Esophagus squamous epithelium (tissue), 4 donors: ENCODE data around the gene PLEKHJ1.

Source experiments
- CTCF ChIP-seq, 6 experiments: fragments of 450-650 bp in 4 of 6; fragments of 200-600 bp in 2 of 6; sonication (generic) in 2 of 6; IDR thresholded peaks; one replicate each; pipeline ENCODE4 v1.5.1; 2016 to 2019; ENCODE audit warnings: antibody characterized with exemption in 6 of 6, mild to moderate bottlenecking in 4 of 6, moderate library complexity in 4 of 6
- POLR2A ChIP-seq, 4 donors: fragments of 450-650 bp; IDR thresholded peaks; one replicate each; pipeline ENCODE4 v1.6.1; 2017; ENCODE audit warnings: antibody characterized with exemption in 4 of 4, mild to moderate bottlenecking in 4 of 4, moderate library complexity in 3 of 4

- TF ChIP-seq CTCF (IDR thresholded peaks at IDR 0.05) (no peak), POLR2A (IDR thresholded peaks at IDR 0.05) (no peak)
Measured at GRCh38 chr19:2209408-2209807, 26.7 kb downstream of the PLEKHJ1 start.
